Mononuclear cell (primary cell): ENCODE data around the gene TTLL1. TPM values are rescaled to one million over a fixed set of nuclear protein-coding genes. Genes with fewer than 3 reads are reported as not detected.
"Not testable (repeated sequence)": the region's sequence is repeated elsewhere in the genome, so short reads cannot be mapped to it uniquely, and the experiment has no call there.

Experiments used
- H3K27me3 ChIP-seq: 2 replicates; pipeline ENCODE4 v1.6.0; 2011; ENCODE audit warnings: low read length, control low read depth; ENCODE audit not compliant: insufficient read depth
- H3K4me1 ChIP-seq: 2 replicates; pipeline ENCODE4 v1.5.1; 2011; ENCODE audit warnings: mild to moderate bottlenecking, low read length, control low read depth; ENCODE audit not compliant: insufficient read depth
- H3K4me3 ChIP-seq: 2 replicates; pipeline ENCODE4 v1.5.1; 2011; ENCODE audit warnings: mild to moderate bottlenecking, low read length, moderate library complexity
- H3K9me3 ChIP-seq: 2 replicates; pipeline ENCODE4 v1.5.1; 2011; ENCODE audit warnings: low read depth, mild to moderate bottlenecking, control low read depth, low read length
- total RNA-seq: library from RNA; depleted of rRNA; stranded (reverse); fragments of >200 nt; gene quantifications from one replicate; pipeline ENCODE4 v1.2.3, GENCODE V29; 2012

TTLL1 gene
- total RNA-seq, 1 donor = 2.8 TPM

DNA sequence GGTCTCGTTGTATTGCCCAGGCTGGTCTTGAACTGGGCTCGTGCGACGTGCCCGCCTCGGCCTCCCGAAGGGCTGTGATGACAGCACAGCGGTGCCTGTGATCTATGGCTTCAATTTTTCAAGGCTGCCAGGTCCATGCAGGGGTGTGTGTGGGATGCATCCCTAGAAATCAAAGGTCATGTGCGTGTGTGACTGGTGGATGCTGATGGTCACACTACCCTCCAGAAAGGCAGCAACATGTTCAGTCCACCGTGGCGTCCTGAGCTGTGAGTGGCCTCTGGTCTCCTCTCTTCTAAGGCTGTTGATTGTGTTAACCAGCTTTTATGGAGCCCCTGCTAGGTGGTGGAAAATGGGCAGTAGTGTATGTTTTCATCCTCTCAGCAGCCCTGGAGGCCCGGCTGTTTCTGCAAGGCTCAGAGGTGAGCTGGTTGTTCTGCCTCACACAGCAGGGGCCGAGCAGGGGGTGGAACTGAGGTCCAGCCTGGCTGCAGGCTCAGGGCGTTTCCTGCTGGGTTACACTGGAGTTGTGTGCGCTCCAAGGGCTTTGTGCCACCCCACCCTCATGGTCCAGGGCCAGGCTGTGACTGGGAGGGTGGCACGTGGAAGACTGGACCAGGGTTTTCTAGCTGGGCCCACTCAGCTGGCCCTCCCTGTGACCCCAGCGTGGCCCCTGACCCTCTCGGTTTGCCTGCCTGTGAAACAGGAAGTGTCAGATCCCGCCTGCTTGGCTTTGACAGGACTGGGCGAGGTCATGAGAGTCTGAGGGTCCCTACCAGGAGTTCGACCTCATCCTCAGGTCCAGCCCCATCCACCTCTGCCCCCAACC lies 29.0 kb upstream of the TTLL1 start:
- H3K4me3 ChIP-seq = no peak overlapping the region
- no peaks in the 10 kb centered on the region for H3K9me3 ChIP-seq
- peaks cover 4% of the 10 kb centered on the region for H3K27me3 ChIP-seq
- H3K4me1 ChIP-seq = peaks cover 54% of the 10 kb centered on the region

DNA sequence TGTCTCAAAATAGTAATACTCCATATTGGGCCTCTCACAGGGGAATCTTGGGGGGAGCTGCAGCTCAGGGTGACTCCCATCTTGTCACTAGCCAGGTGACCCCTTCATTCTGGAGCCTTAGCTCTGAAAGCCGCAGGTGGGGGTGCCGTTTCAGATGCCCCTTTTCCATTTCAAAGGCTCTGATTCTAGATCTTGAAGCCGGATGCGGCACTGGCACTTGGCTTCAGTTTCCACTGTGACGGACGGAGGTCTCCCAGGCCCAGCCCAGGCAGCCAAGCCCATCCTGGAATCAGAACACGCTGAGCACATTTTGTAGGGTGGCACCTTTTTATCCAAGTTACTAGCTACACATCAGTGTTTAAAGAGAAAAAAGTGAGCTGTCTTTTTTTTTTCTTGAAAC lies 27.7 kb upstream of the TTLL1 start:
- Histone ChIP-seq H3K9me3 (no peaks in the 10 kb centered on the region), H3K4me3 (no peak overlapping the region), H3K4me1 (peaks cover 50% of the 10 kb centered on the region), H3K27me3 (peaks cover 5% of the 10 kb centered on the region)

DNA sequence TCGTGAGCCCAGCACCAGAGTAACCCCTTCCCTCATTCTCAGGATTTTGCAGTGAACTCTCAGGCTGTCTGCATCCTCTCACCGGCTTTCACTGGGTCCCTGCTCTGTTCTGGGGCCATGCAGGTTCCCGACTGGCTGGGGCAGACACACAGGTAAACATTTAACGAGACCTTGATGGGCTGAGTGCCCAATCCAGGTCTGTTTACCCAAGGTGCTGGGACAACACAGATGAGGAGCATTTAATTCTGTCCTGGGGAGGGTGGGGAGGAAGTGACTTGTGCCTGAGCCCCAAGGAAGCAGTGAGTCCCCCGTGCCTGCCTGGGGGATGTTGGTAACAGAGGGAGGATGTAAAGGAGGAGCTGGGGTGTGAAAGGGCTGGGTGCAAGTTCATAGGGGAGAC lies 25.8 kb upstream of the TTLL1 start:
- peaks cover 15% of the 10 kb centered on the region for H3K27me3 ChIP-seq
- H3K9me3 ChIP-seq = no peaks in the 10 kb centered on the region
- H3K4me1 ChIP-seq = peaks cover 59% of the 10 kb centered on the region
- no peak overlapping the region for H3K4me3 ChIP-seq

DNA sequence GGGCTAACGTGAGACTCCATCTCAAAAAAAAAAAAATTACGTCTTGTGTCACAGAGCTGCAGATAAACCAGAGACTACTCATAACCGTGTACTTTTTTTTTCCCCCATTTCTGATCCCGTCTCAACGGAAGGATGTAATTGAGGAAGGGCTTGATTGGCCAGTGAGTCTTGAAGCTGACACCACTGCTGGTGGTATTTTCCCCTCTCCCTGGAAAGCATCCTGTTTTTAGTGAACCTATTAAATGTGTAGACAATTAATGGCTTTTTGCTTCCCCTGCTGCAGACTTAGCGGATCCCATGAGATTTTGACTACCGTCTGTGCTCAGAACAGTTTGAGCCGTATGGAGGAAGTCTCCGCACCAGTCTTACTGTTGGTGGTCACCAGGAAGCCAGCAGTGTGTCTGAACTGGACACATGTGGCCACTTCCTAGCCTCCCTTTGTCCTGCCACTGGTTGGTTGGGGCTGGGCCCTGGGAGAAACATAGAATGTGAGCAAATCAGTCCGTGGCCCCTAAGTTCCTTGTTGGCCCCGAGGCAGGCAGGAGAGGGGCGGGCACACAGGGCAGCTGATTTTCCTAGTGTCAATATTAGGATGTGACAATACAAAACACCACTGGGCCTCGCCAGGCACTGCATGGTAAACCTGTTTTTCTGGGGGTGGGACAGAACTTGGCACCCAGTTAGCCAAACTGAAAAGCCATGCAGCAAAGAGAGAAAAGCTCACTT lies 24.5 kb upstream of the TTLL1 start:
- Histone ChIP-seq H3K4me1 (peaks cover 51% of the 10 kb centered on the region), H3K4me3 (no peak overlapping the region), H3K27me3 (peaks cover 18% of the 10 kb centered on the region), H3K9me3 (no peaks in the 10 kb centered on the region)

DNA sequence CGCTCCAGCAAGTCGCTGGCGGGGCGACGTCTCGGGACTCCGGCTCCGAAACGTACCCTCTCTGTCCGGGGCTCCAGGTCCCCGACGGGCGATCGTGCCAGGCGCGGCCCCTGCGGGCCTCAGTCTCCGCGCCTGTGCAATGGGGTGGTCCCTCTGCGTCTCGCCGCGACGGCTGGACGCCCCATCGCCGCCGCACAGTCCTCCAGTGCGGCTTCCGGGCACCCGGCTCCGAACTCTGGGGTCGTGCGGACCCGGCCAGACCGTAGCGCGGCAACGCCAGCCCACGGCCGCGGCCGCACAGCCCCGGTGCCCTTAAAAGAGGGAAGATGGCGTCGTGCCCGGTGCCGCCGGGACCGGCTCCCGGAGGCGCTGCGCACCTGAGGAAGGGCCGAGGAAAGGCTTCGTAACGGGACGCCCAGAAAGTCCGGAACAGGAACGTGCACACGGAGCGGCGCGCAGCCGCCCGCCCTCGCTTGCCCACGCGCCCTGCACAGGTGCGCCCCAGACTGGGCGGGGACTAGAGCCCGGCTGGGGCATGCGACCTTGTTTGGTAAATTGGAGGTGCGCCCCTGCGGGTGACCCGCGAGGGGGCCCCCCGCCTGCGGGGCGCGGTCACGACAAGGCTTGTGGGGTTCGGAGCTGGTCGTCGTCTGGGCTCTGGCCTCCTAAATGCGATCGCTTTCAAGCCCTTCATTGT lies 21.9 kb upstream of the TTLL1 start:
- Histone ChIP-seq H3K27me3 (peaks cover 18% of the 10 kb centered on the region), H3K9me3 (no peaks in the 10 kb centered on the region), H3K4me1 (peaks cover 32% of the 10 kb centered on the region), H3K4me3 (peak overlapping the region; percentile 52)

- peak within 1 kb of the TSS; percentile 52 for H3K4me3 ChIP-seq
- H3K9me3 ChIP-seq = no peaks in the 10 kb centered on the region
- H3K4me1 ChIP-seq = peaks cover 26% of the 10 kb centered on the region
- peaks cover 18% of the 10 kb centered on the region for H3K27me3 ChIP-seq
Observed at GRCh38 chr22:43110444-43110926, 21.3 kb upstream of the TTLL1 start, which contains the start of gene BIK. Gene BIK, plus strand, starts transcription at chr22:43110750. Its CDS starts 13,273 bp downstream, at chr22:43124023.

DNA sequence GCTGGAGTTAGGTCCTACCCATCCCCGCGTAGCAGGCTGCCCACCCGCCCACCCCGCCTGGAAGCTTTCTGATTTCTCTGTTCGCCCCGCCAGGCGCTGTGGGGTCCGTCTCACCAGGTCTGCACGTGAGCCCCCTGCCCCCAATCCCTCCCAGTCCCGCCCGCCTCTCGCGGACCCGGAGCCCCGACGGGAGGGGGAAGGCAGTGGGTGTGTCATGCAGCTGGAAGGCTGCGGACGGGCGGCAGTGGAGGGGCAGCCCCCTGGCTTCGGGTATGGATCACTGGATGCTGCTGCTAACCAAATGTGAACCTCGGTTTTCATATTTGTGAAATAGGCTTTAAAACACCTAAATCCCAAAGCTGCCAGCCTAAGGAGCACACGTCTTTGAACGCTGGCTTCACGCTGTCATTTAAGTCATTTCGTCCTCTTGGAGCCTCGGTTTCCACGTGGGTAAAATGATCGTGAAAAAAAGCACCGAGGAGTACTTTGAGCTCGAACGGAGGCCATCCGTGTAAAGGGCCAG lies 20.8 kb upstream of the TTLL1 start:
- H3K4me3 ChIP-seq = peak overlapping the region; percentile 8
- no peaks in the 10 kb centered on the region for H3K9me3 ChIP-seq
- H3K27me3 ChIP-seq = peaks cover 18% of the 10 kb centered on the region
- peaks cover 25% of the 10 kb centered on the region for H3K4me1 ChIP-seq

GRCh38 chr22:43109511-43109910 lies 20.3 kb upstream of the TTLL1 start:
- Histone ChIP-seq H3K4me1 (peaks cover 25% of the 10 kb centered on the region), H3K4me3 (no peak overlapping the region), H3K9me3 (no peaks in the 10 kb centered on the region), H3K27me3 (peaks cover 18% of the 10 kb centered on the region)

DNA sequence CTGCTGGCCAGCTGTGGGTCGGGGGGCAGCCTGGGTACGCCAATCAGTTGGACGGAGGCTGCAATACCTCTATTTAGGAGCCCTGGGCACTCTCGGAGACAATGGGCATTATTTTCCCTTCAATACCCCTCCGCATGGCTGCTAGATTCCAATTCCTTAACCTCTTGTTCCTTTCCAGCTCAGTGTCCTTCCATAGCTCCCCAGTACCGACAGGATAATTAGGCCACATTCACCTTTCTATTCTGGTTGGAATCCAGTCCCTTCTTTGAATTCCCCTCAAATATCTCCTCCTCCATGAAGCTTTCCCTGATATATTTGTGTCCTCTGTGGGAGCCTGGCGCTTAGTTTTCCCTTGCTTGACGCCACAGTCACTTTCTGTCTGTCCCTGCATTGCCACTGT lies 17.1 kb upstream of the TTLL1 start:
- Histone ChIP-seq H3K4me3 (no peak overlapping the region), H3K27me3 (peaks cover 7% of the 10 kb centered on the region), H3K9me3 (no peaks in the 10 kb centered on the region), H3K4me1 (peaks cover 12% of the 10 kb centered on the region)

- not testable (repeated sequence) for H3K4me3 ChIP-seq, H3K4me1 ChIP-seq, H3K27me3 ChIP-seq, H3K9me3 ChIP-seq
Observed at GRCh38 chr22:43104950-43105349, 15.8 kb upstream of the TTLL1 start.

DNA sequence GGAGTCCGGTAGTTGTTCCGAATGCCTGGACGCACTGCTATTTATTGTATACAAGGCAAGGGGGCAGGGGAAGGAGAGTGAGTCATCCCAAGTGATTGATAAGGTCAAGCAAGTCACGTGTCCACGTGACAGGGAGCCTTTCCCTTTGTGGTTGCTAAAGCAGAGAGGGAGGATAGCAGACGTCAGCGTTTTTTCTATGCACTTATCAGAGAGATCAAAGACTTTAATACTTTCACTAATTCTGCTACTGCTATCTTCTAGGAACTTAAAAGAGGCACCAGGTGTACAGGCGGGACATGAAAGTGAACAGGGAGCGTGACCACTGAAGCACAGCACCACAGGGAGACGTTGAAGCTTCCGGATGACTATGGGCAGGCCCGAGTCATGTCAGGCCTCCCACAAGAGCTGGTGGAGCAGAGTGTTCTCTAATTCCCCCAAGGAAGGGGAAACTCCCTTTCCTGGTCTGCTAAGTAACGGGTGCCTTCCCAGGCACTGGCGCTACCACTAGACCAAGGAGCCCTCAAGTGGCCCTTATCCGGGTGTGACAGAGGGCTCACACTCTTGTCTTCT lies 14.9 kb upstream of the TTLL1 start:
- H3K4me1 ChIP-seq, H3K9me3 ChIP-seq, H3K27me3 ChIP-seq, H3K4me3 ChIP-seq: not testable (repeated sequence)

- no peaks in the 10 kb centered on the region for H3K9me3 ChIP-seq
- no peak overlapping the region for H3K4me3 ChIP-seq
- no peaks in the 10 kb centered on the region for H3K4me1 ChIP-seq
- no peaks in the 10 kb centered on the region for H3K27me3 ChIP-seq
Observed at GRCh38 chr22:43101306-43101705, 12.1 kb upstream of the TTLL1 start.

DNA sequence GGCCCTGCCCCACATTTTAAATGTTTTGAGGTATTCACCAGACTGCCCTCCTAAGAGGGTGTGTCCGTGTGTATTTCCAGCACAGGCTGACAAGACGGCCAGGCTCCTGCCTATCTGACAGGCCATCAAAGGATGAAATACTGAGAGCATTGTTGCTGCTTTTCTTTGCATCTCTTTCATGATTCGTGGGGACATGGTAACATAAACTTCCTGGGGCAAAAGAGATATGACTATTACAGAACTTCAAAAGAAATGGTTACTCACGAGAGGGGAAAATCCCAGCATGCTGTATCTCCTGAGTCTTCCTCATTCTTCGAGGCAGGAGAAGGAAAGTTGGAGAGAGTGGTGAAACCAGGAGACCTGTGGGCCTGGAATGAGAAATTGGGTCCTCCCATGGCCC lies 11.0 kb upstream of the TTLL1 start:
- H3K9me3 ChIP-seq = no peaks in the 10 kb centered on the region
- no peak overlapping the region for H3K4me3 ChIP-seq
- no peaks in the 10 kb centered on the region for H3K4me1 ChIP-seq
- H3K27me3 ChIP-seq = no peaks in the 10 kb centered on the region

DNA sequence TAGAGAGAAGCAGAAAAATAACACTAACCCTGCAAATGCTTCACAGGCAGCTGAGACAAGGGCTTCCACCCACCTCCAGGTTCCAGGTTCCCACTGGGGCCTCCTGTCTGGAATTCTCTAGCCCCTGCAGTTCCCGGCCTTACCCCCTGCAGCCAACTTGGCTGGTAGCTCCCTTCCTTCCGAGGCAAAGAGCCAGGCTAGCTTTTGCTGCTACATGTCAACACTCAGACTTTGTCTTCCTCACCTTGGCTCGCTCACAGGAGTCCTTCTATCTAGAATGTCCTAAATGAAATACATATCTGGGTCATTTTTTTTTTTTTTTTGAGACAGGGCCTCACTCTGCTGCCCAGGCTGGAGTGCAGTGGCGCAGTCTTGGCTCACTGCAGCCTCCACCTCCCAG lies 9.9 kb upstream of the TTLL1 start:
- Histone ChIP-seq H3K4me3 (no peak overlapping the region), H3K9me3 (no peaks in the 10 kb centered on the region), H3K27me3 (no peaks in the 10 kb centered on the region), H3K4me1 (no peaks in the 10 kb centered on the region)

DNA sequence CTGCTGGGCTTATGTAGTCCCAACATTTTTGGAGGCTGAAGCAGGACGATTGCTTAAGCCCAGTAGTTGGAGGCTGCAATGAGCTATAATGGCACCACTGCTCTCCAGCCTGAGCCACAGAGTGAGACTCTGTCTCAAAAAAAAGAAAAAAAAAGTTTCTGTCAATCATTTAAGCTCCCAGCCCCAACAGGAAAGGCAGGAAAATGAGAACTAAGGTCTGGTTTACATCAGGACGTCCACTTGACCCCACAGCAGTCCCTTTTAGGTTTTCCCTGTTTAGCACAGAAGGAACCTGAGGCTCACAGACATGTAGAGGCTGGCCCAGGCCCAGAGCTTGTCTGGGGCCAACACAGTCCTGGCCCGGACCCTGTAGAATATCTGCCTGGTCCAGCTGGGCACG lies 9.2 kb upstream of the TTLL1 start:
- Histone ChIP-seq H3K9me3 (no peaks in the 10 kb centered on the region), H3K27me3 (no peaks in the 10 kb centered on the region), H3K4me1 (no peaks in the 10 kb centered on the region), H3K4me3 (no peak overlapping the region)
